ENCODE results near the gene ITCH.
"Not testable (repeated sequence)": the region's sequence is repeated elsewhere in the genome, so short reads cannot be mapped to it uniquely, and the experiment has no call there.

ITCH gene

GRCh38 chr20:34363062-34363464 lies at the start of gene ITCH:
TSS of gene ITCH (plus strand) at chr20:34363273. CDS start at chr20:34393812, 30,539 bp downstream.
- DNase-seq (ENCODE audit: low read depth in 4 of 4, low spot score in 1 of 4) = peak; percentile 78 to 92 (median 83)

DNA sequence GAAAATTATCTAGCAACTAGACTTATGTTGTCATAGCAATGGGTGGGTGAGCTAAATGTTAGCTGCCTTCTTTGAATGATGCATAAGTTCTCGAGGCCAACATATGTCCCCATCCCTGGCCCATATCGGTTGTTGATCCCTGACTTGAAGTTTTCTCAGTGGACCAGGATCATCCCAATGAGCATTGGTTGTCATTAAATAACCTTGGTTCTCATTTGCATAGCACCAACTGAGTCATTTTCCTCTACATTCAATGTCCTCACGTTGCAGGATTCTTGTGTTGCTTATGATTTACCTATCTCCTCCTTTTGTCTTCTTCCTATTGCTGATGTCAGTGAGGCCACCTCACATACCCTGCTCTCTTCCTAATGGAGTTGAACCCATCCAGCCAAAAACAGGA lies 47.8 kb upstream of the ITCH start:
- DNase-seq (ENCODE audit: low read depth in 4 of 4, low spot score in 1 of 4) = no peak

- DNase-seq (ENCODE audit: low read depth in 4 of 4, low spot score in 1 of 4) = no peak
Observed at GRCh38 chr20:34316196-34316814, 46.8 kb upstream of the ITCH start.

DNA sequence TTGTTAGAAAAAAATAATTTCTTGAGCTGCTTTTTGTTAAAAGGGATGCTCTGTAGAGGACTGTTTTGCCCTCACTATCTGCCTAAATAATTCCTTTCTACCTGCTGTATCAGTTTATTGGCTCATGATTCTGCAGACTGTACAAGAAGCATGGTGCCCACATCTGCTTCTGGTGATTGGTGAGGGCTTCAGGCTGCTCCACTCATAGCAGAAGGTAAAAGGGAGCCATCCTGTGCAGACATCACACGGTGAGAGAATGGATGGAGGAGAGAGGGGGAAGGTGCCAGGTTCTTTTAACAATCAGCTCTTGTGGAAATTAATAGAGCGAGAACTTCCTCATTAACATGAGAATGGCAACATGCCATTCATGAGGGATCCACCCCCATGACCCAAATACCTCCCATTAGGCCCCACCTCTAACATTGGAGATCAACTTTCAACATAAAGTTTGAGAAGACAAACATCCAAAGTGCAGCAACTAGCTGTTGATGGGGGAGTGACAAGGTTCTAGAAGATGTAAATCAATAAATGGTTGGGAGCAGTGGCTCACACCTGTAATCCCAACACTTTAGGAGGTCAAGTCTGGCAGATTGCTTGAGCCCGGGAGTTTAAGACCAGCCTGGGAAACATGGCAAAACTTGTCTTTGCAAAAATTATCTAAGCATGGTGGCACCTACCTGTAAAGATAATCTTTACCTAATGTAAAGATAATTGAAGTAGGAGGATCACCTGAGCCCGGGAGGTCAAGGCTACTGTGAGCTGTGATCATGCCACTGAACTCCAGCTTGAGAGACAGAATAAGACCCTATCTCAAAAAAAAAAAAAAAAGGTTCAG lies 44.2 kb upstream of the ITCH start:
- DNase-seq (ENCODE audit: low read depth in 4 of 4, low spot score in 1 of 4) = no peak

- DNase-seq (ENCODE audit: low read depth in 4 of 4, low spot score in 1 of 4) = no peak
Observed at GRCh38 chr20:34320861-34321260, 42.2 kb upstream of the ITCH start.

DNA sequence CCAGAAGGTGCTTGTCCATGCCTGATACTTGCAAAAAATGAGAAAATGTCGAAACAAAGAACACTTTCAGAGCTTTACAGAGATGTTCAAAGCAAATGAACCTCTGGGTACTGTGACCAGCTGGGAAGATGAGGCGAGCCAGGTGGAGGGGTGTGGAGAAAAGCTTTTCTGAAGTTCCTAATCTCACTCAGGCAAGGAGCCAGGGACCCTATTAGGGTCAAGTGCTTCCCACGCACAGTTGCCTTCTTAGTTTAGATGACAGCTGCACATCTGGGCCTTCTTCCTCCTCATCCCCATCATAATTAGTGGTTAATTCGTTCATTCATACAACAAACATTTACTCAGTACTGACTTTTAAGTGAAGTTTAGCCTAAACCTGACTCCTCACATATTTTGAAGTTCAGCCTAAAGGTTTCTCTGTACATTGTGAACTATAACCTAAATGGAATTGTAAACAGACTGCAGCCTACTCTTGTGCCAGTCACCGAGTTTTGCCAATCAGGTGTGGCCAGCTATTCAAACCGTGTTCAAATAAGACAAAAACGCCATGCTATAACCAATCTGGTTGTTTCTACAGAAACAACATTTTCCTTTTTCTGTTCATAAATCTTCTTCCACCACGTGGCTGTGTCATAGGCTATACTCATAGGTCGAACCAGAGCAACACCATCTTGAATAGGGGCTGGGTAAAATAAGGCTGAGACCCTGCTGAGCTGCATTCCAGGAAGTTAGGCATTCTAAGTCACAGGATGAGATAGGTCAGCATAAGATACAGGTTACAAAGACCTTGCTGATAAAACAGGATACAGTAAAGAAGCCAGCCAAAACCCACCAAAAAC lies 40.6 kb upstream of the ITCH start:
- DNase-seq (ENCODE audit: low read depth in 4 of 4, low spot score in 1 of 4) = no peak

- no peak for DNase-seq (ENCODE audit: low read depth in 4 of 4, low spot score in 1 of 4)
Observed at GRCh38 chr20:34324541-34324940, 38.5 kb upstream of the ITCH start.

DNA sequence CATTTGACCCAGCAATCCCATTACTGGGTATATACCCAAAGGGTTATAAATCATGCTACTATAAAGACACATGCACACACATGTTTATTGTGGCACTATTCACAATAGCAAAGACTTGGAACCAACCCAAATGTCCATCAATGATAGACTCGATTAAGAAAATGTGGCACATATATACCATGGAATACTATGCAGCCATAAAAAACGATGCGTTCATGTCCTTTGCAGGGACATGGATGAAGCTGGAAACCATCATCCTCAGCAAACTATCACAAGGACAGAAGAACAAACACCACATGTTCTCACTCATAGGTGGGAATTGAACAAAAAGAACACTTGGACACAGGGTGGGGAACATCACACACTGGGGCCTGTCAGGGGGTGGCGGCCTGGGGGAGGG lies 34.9 kb upstream of the ITCH start:
- DNase-seq (ENCODE audit: low read depth in 4 of 4, low spot score in 1 of 4) = not testable (repeated sequence)

DNA sequence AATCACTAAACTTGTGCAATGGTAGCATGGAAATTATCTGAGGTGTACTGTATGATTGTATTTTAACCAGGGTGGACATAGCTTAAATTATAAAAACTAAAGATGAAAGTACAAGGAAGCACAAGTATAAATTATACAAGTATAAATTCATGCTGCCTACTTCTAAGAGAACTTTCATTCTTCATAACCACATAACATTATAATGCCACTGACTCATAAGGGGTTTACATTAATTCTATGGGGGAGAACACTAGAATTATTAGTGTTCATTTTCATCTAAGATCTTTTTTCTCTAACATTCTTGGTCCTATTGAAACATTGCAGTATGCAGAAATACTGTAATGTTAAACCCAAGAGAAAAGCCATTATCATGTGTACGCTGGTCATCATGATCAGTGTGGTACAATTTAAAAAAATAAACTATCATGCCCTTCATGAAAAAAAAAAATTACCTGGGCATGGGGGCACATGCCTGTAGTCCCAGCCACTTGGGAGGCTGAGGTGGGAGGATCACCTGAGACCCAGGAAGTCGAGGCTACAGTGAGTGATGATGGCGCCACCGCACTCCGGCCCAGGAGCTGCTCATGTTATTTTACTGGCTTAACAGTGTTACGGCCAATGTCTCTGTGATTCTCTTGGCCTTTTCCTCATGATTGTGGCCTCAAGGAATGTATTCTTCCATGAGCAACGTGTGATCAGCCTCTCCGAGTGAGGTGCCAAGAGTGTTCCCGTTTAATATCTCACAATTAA lies 34.0 kb upstream of the ITCH start:
- no peak for DNase-seq (ENCODE audit: low read depth in 4 of 4, low spot score in 1 of 4)

DNA sequence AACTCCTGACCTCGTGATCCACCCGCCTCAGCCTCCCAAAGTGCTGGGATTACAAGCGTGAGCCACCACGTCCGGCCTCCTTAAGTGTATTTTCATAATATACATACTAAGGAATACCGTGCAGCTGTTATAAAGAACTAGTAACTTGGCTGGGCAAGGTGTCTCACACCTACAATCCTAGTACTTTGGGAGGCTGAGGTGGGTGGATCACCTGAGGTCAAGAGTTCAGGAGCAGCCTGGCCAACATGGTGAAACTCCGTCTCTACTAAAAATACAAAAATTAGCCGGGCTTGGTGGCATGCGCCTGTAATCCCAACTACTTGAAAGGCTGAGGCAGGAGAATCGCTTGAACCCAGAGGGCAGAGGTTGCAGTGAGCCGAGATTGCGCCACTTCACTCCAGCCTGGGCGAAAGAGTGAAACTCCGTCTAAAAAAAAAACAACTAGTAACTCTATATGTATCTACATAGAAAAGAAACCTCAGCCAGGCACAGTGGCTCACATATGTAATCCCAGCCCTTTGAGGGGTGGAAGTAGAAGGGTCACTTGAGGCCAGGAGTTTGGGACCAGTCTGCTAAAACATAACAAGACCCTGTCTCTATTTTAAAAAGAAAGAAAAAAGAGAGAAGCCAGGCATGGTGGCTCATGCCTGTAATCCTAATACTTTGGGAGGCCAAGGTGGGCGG lies 32.1 kb upstream of the ITCH start:
- not testable (repeated sequence) for DNase-seq (ENCODE audit: low read depth in 4 of 4, low spot score in 1 of 4)

DNA sequence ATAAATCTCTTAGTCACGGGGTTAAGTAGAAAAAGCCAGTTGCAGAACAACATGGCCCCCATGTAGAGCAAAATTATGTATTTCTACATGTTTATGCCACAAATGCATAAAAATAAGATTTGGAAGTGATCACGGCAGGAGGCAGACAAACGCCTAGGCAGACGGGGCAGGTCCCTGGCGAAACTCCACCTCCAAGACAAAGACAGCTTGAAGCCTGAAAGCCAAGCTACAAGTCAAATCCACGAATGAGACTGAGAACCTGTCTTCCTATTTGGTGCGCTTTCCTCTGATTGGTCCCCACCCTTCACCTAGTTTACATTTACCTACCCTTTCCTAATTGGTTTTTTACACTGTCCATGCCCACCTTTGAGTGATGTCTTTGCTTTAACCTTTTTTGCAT lies 31.2 kb upstream of the ITCH start:
- no peak for DNase-seq (ENCODE audit: low read depth in 4 of 4, low spot score in 1 of 4)

- no peak for DNase-seq (ENCODE audit: low read depth in 4 of 4, low spot score in 1 of 4)
Observed at GRCh38 chr20:34332262-34332920, 30.7 kb upstream of the ITCH start.

- DNase-seq (ENCODE audit: low read depth in 4 of 4, low spot score in 1 of 4) = no peak
Observed at GRCh38 chr20:34333786-34334185, 29.3 kb upstream of the ITCH start.

DNA sequence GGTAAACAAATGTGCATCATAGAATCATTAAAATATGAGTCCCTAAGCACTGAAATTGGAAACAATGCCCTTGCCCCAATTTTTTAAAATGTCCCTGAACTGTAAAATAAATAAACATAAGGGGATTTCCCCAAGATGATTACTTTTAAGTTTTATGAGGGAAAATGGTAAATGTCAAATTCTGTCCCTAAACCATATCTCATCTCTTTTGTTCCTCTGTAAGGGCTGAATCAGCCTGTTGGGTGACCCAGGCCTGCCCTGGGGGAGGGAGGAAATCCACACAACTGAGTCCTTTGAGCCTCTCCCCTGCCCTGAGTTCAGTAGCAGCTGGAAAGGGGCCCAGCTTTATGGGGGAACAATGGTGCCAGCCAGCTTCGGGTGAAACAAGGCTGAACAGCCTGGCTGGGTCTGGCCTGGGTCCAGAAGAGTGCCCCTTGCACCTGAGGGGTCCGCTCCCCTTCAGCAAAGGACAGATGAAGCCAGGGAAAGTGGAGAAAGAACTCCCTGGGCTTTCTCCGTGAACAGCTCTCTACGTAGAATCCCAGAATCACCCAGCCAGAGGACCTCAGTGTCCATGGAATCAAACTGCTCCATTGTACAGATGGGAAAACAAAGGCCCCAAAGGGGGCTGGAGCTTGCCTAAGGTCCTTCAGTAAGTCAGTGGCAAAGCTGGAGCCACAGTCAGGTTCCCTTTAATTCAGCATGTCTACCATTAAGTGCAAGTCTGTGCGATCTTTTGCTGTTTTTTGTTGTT lies 28.2 kb upstream of the ITCH start:
- DNase-seq (ENCODE audit: low read depth in 4 of 4, low spot score in 1 of 4) = no peak

- DNase-seq (ENCODE audit: low read depth in 4 of 4, low spot score in 1 of 4) = no peak
Observed at GRCh38 chr20:34337544-34337943, 25.5 kb upstream of the ITCH start.

- DNase-seq (ENCODE audit: low read depth in 4 of 4, low spot score in 1 of 4) = no peak
Observed at GRCh38 chr20:34337982-34338726, 24.9 kb upstream of the ITCH start.

- DNase-seq (ENCODE audit: low read depth in 4 of 4, low spot score in 1 of 4) = not testable (repeated sequence)
Observed at GRCh38 chr20:34340726-34341125, 22.3 kb upstream of the ITCH start.

GRCh38 chr20:34341199-34341598 lies 21.9 kb upstream of the ITCH start:
- DNase-seq (ENCODE audit: low read depth in 4 of 4, low spot score in 1 of 4) = not testable (repeated sequence)
